ENCODE data around the gene GATD1. TPM values are rescaled to one million over a fixed set of nuclear protein-coding genes. Genes with fewer than 3 reads are reported as not detected.

Gene GATD1
- total and polyA plus RNA-seq, 9 of the 15 experiments (the other 6 are each of a cell fraction or from before 2014, with no cell fraction given) = 2.8 to 144 (median 36.9) TPM

DNA sequence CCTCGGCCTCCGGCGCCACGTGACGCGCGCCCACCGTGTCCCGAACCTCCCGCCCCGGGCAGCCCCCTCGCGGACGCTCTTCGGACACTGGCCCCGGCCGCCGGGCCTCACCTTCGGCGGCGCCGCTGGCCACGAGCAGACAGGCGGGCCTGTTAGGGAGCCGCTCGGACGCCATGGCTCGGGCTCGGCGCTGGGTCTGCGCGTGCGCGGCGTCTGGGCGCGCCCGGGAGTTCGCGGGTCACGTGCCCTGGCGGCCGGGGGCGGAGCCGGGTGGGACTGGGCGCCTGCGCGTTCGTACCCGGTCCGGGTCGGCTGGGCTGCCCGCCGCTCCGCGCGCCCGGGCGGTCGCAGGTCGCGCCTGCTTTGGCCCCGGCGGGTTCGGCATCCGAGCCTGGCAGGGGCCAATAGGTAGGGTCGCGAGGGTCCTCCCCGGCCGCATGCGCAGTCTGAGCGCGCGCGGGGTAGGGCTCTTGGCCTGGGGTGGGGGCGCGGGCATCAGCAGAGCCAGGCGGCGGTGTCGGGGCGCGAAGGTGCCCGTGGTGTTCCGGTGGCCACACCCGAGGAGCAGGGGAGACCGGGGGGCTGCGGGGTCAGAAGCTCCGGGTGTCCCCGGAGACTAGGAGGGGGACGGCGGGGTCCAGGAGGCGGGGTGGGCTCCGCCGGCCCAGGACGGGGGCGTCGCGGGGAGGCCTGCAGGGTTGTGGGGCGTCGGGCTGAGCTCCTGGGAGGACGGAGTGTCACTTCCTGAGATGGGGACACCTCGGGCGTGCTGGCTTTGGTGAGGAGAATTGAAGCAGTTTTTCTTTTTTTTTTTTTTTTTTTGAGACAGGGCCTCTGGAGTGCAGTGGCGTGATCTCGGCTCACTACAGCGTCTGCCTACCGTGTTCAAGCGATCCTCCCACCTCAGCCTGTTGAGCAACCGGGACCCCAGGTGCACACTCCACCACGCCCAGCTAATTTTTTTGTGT is at the start of gene GATD1 (continued):
- TF ChIP-seq, protein P1, sequence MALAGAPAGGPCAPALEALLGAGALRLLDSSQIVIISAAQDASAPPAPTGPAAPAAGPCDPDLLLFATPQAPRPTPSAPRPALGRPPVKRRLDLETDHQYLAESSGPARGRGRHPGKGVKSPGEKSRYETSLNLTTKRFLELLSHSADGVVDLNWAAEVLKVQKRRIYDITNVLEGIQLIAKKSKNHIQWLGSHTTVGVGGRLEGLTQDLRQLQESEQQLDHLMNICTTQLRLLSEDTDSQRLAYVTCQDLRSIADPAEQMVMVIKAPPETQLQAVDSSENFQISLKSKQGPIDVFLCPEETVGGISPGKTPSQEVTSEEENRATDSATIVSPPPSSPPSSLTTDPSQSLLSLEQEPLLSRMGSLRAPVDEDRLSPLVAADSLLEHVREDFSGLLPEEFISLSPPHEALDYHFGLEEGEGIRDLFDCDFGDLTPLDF (CRISPR knock-in tag; IDR thresholded peaks at IDR 0.05) = no peak
- TF ChIP-seq YY1 (IDR thresholded peaks at IDR 0.05; ENCODE audit: borderline replicate concordance in 1 of 3, control insufficient read depth in 1 of 3, extremely low read depth in 1 of 3, insufficient read depth in 3 of 3, insufficient read length in 1 of 3, insufficient replicate concordance in 2 of 3, low read depth in 1 of 3, low read length in 2 of 3) (peak; percentile 48 to 93 (median 88)), CREB5 (CRISPR knock-in tag; IDR thresholded peaks at IDR 0.05) (no peak), E2F4 (CRISPR knock-in tag; IDR thresholded peaks at IDR 0.05; ENCODE audit: low read depth) (no peak), SIRT6 (IDR thresholded peaks at IDR 0.05; ENCODE audit: low read depth, low read length) (no peak), ZSCAN32 (CRISPR knock-in tag; IDR thresholded peaks at IDR 0.05) (no peak), TRIM24 (IDR thresholded peaks at IDR 0.05) (no peak), ZBTB8A (IDR thresholded peaks at IDR 0.05; ENCODE audit: partially characterized antibody) (no peak), TEAD2 (tag; IDR thresholded peaks at IDR 0.05) (no peak), NR2F6 (CRISPR knock-in tag; IDR thresholded peaks at IDR 0.05) (no peak), ESRRB (CRISPR knock-in tag; IDR thresholded peaks at IDR 0.05; ENCODE audit: borderline replicate concordance) (no peak), EZH2 (IDR thresholded peaks at IDR 0.05; ENCODE audit: borderline replicate concordance, low read depth, low read length) (no peak), ZBTB34 (CRISPR knock-in tag; IDR thresholded peaks at IDR 0.05) (no peak), ZNF764 (CRISPR knock-in tag; IDR thresholded peaks at IDR 0.05; ENCODE audit: low read depth) (no peak), MBD2 (IDR thresholded peaks at IDR 0.05; ENCODE audit: borderline replicate concordance, low read depth) (peak; percentile 20; the same call in 1 of the 2 replicates), ARHGAP35 (IDR thresholded peaks at IDR 0.05; ENCODE audit: partially characterized antibody) (no peak), ZNF311 (CRISPR knock-in tag; IDR thresholded peaks at IDR 0.05) (no peak), ZNF57 (CRISPR knock-in tag; IDR thresholded peaks at IDR 0.05) (no peak)
- TF ChIP-seq, protein P2, sequence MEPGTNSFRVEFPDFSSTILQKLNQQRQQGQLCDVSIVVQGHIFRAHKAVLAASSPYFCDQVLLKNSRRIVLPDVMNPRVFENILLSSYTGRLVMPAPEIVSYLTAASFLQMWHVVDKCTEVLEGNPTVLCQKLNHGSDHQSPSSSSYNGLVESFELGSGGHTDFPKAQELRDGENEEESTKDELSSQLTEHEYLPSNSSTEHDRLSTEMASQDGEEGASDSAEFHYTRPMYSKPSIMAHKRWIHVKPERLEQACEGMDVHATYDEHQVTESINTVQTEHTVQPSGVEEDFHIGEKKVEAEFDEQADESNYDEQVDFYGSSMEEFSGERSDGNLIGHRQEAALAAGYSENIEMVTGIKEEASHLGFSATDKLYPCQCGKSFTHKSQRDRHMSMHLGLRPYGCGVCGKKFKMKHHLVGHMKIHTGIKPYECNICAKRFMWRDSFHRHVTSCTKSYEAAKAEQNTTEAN (CRISPR knock-in tag; IDR thresholded peaks at IDR 0.05) = no peak
- TF ChIP-seq, protein P3, sequence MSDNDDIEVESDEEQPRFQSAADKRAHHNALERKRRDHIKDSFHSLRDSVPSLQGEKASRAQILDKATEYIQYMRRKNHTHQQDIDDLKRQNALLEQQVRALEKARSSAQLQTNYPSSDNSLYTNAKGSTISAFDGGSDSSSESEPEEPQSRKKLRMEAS (CRISPR knock-in tag; IDR thresholded peaks at IDR 0.05) = no peak

Measured in K562 (cell line).